Tibial nerve (tissue), 4 donors: ENCODE data around the gene PRPF40B. TPM values are rescaled to one million over a fixed set of nuclear protein-coding genes. Genes with fewer than 3 reads are reported as not detected.

ENCODE experiments used
- DNase-seq, 2 donors: peaks; one replicate each; pipeline ENCODE4 v3.0.0-alpha.2; 2019; ENCODE audit warnings: low spot score in 2 of 2
- H3K27ac ChIP-seq, 4 donors: fragments of 200-600 bp; sonication (generic) in 3 of 4; one replicate each; pipeline ENCODE4 v1.5.1; 2017 to 2019; ENCODE audit warnings: mild to moderate bottlenecking in 1 of 4
- H3K27me3 ChIP-seq, 2 donors: fragments of 200-600 bp; sonication (generic) in 1 of 2; one replicate each; pipeline versions ENCODE4 v1.5.1 to v1.6.0; 2017 to 2019
- H3K36me3 ChIP-seq, 3 donors: fragments of 200-600 bp; sonication (generic); one replicate each; pipeline ENCODE4 v1.5.1; 2018 to 2019
- H3K4me1 ChIP-seq, 4 donors: fragments of 200-600 bp; sonication (generic) in 3 of 4; one replicate each; pipeline ENCODE4 v1.5.1; 2017 to 2019
- H3K4me3 ChIP-seq, 4 donors: fragments of 200-600 bp; sonication (generic) in 3 of 4; one replicate each; pipeline ENCODE4 v1.5.1; 2017 to 2019; ENCODE audit warnings: mild to moderate bottlenecking in 1 of 4, moderate library complexity in 1 of 4
- H3K9me3 ChIP-seq, 4 donors: fragments of 200-600 bp; sonication (generic) in 3 of 4; one replicate each; pipeline ENCODE4 v1.5.1; 2017 to 2019
- EP300 ChIP-seq, 2 donors: sonication (generic); formaldehyde crosslinking; IDR thresholded peaks; one replicate each; pipeline ENCODE4 v1.6.1; 2017; ENCODE audit warnings: antibody characterized with exemption in 2 of 2, mild to moderate bottlenecking in 1 of 2
- POLR2A ChIP-seq, 2 donors: fragments of 450-650 bp; IDR thresholded peaks; one replicate each; pipeline ENCODE4 v1.6.1; 2017; ENCODE audit warnings: antibody characterized with exemption in 2 of 2, mild to moderate bottlenecking in 2 of 2, moderate library complexity in 2 of 2
- WGBS, 2 donors: methylation state at CpG; one replicate each; pipeline ENCODE4 v1.1.5; 2018; 5-methylcytosine and 5-hydroxymethylcytosine counted together
- total RNA-seq, 4 donors: library from RNA; depleted of rRNA; stranded (reverse); fragments of >200 nt; gene quantifications; one replicate each; pipeline ENCODE4 v1.1.0, GENCODE V29; 2016
- TF ChIP-seq, protein P1 (sequence below), 5 experiments: fragments of 200-600 bp in 3 of 5; fragments of 450-650 bp in 2 of 5; sonication (generic) in 3 of 5; IDR thresholded peaks; one replicate each; pipeline ENCODE4 v1.5.1; 2016 to 2019; ENCODE audit warnings: antibody characterized with exemption in 5 of 5, mild to moderate bottlenecking in 3 of 5, moderate library complexity in 2 of 5

The PRPF40B gene
- total RNA-seq, 4 donors from 2014 or later, result 18.1 to 36.0 (median 21.4) TPM

DNA sequence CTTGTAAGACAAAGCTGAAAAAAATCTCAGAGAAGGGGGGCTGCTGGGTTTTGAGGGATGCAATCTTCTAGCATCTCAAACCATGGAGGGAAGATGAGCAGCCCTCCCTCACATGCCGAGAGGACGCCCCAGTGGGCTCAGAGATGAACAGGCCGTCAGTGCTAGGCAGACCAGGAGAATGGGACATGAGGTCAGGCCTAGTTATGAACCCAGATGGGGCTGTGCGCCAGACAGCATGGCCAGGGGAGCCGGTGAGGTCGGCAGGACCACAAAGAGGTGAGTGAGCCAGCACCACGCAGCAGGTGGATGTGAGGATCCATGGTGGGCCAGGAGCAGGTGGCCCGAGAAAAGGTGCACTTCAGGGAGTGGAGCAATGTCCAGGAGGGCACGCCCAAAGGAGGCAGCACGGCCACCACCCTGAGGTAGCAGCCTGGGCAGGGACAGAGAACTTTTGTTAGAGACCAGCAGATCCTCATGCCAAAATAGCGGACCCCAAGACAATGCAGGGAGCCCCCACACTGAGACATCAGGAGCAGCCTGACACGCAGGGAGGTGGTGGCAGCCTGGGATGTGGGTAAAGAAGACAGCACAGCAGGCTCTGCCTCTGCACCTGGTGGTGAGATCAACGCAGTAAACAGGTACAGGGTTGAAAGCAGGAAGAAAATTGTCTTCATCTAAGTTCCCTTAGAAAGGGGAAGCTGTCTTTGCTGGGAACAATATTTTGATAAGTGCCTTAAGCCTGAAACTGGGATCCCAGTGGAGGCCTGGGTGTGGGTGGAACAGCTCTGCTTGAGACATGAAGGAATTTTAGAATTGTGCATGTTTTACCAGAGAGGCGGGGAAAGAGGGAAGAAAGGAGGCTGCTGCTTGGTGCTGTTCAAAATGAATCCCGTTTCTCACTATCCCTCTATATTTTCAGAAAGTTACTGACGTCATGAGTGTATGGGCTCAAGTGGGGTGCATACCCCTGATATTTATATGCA lies 37.6 kb upstream of the PRPF40B start:
- no peak overlapping the region for H3K4me3 ChIP-seq
- peaks cover 0 to 11% (median 0%) of the 10 kb centered on the region in 3 donors for H3K36me3 ChIP-seq
- no peaks in the 10 kb centered on the region for H3K9me3 ChIP-seq
- H3K27ac ChIP-seq, result peak overlapping the region in 2 of 4 donors; percentile 18 to 43
- no peak for TF ChIP-seq POLR2A (IDR thresholded peaks at IDR 0.05)
- TF ChIP-seq EP300 (IDR thresholded peaks at IDR 0.05), result no peak
- TF ChIP-seq, protein P1, sequence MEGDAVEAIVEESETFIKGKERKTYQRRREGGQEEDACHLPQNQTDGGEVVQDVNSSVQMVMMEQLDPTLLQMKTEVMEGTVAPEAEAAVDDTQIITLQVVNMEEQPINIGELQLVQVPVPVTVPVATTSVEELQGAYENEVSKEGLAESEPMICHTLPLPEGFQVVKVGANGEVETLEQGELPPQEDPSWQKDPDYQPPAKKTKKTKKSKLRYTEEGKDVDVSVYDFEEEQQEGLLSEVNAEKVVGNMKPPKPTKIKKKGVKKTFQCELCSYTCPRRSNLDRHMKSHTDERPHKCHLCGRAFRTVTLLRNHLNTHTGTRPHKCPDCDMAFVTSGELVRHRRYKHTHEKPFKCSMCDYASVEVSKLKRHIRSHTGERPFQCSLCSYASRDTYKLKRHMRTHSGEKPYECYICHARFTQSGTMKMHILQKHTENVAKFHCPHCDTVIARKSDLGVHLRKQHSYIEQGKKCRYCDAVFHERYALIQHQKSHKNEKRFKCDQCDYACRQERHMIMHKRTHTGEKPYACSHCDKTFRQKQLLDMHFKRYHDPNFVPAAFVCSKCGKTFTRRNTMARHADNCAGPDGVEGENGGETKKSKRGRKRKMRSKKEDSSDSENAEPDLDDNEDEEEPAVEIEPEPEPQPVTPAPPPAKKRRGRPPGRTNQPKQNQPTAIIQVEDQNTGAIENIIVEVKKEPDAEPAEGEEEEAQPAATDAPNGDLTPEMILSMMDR (IDR thresholded peaks at IDR 0.05), result no peak
- no peak for DNase-seq
- H3K4me1 ChIP-seq, result peaks cover 0 to 52% (median 9%) of the 10 kb centered on the region in 4 donors
- 62 to 66% methylated on average over 16 of the region's 16 CpGs for WGBS, 2 donors
- no peaks in the 10 kb centered on the region for H3K27me3 ChIP-seq

GRCh38 chr12:49587174-49587908 lies 36.0 kb upstream of the PRPF40B start:
- peaks cover 0 to 42% (median 7%) of the 10 kb centered on the region in 4 donors for H3K4me1 ChIP-seq
- no peak overlapping the region for H3K4me3 ChIP-seq
- H3K27ac ChIP-seq, result peak overlapping the region in 1 of 4 donors; percentile 43
- H3K27me3 ChIP-seq, result no peaks in the 10 kb centered on the region
- no peak for DNase-seq
- H3K36me3 ChIP-seq, result peaks cover 0 to 21% (median 0%) of the 10 kb centered on the region in 3 donors
- TF ChIP-seq EP300 (IDR thresholded peaks at IDR 0.05) (no peak), POLR2A (IDR thresholded peaks at IDR 0.05) (no peak)
- TF ChIP-seq, protein P1 (IDR thresholded peaks at IDR 0.05), result no peak
- H3K9me3 ChIP-seq, result peaks cover 0 to 7% (median 0%) of the 10 kb centered on the region in 4 donors
- 89 to 93% methylated on average over 10 of the region's 11 CpGs for WGBS, 2 donors

- TF ChIP-seq EP300 (IDR thresholded peaks at IDR 0.05) (no peak), POLR2A (IDR thresholded peaks at IDR 0.05) (no peak)
- TF ChIP-seq, protein P1 (IDR thresholded peaks at IDR 0.05), result no peak
- WGBS, 2 donors, result 77 to 81% methylated on average over 7 of the region's 7 CpGs
- Histone ChIP-seq H3K27me3 (no peaks in the 10 kb centered on the region), H3K36me3 (peaks cover 0 to 21% (median 0%) of the 10 kb centered on the region in 3 donors), H3K4me1 (peaks cover 0 to 33% (median 3%) of the 10 kb centered on the region in 4 donors), H3K9me3 (peaks cover 0 to 7% (median 0%) of the 10 kb centered on the region in 4 donors), H3K27ac (no peak overlapping the region), H3K4me3 (no peak overlapping the region)
- DNase-seq, result no peak
Measured at GRCh38 chr12:49588281-49588680, 35.1 kb upstream of the PRPF40B start.

DNA sequence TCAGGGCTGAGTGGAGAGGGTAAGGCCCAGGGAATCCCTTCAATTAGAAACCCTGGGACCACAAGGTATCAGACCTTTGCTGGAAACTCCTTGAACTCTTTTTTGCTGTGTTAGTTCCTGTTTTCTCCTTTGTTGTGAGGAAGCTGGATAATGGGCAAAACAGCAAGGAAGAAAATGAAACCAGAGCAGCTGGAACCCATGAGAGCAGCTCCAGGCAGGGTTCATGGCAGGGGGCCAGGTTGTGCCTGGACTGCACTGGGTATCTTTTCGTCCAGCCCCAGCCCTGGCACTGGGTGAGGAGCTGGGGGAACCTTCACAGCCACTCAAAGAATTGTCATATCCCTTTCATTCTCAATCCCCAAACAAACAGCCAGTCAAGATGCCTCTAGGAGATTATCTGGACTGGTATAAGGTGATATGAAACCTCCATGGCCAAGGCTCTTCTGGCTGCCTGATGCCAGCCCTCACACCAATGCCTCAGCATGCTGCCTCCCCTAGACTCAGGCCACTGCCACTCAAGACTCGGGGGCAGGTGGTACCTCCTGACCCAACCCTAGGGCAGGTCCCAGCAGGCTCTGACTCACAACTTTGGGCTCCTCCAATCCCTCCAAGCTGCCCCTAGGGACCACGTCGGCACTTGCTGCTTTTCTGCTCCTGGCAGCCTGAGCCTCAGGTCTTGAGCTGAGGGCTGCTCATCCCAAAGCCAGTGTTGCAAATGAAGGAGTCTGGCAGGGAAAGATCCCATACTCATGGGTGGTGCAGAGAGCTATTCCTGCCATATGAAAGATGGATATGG lies 34.4 kb upstream of the PRPF40B start:
- WGBS, 2 donors, result 57 to 72% methylated on average over 1 to 4 of the region's 4 CpGs
- TF ChIP-seq, protein P1 (IDR thresholded peaks at IDR 0.05), result no peak
- TF ChIP-seq EP300 (IDR thresholded peaks at IDR 0.05) (no peak), POLR2A (IDR thresholded peaks at IDR 0.05) (no peak)
- no peak overlapping the region for H3K27ac ChIP-seq
- no peaks in the 10 kb centered on the region for H3K27me3 ChIP-seq
- no peak overlapping the region for H3K4me3 ChIP-seq
- DNase-seq, result no peak
- H3K9me3 ChIP-seq, result peaks cover 0 to 7% (median 0%) of the 10 kb centered on the region in 4 donors
- peaks cover 0 to 26% (median 3%) of the 10 kb centered on the region in 4 donors for H3K4me1 ChIP-seq
- H3K36me3 ChIP-seq, result peaks cover 0 to 21% (median 0%) of the 10 kb centered on the region in 3 donors
